22Rv1 (cell line): Measurements from ENCODE around the gene SCRN3.
"Not testable (repeated sequence)": the region's sequence is repeated elsewhere in the genome, so short reads cannot be mapped to it uniquely, and the experiment has no call there.

ENCODE experiments used
- H3K27ac ChIP-seq: fragments of 450-650 bp; 2 replicates; pipeline ENCODE4 v1.5.1; 2017
- ZFX ChIP-seq: fragments of 450-650 bp; IDR thresholded peaks from 2 replicates; pipeline ENCODE4 v1.6.1; 2017; ENCODE audit warnings: antibody characterized with exemption, borderline replicate concordance
- TF ChIP-seq, protein P1 (sequence below): fragments of 450-650 bp; IDR thresholded peaks from 2 replicates; pipeline ENCODE4 v1.5.1; 2017; ENCODE audit warnings: mild to moderate bottlenecking

SCRN3 gene

GRCh38 chr2:174364628-174365027 is 30.9 kb upstream of the SCRN3 start:
- no peak for TF ChIP-seq ZFX
- TF ChIP-seq, protein P1, sequence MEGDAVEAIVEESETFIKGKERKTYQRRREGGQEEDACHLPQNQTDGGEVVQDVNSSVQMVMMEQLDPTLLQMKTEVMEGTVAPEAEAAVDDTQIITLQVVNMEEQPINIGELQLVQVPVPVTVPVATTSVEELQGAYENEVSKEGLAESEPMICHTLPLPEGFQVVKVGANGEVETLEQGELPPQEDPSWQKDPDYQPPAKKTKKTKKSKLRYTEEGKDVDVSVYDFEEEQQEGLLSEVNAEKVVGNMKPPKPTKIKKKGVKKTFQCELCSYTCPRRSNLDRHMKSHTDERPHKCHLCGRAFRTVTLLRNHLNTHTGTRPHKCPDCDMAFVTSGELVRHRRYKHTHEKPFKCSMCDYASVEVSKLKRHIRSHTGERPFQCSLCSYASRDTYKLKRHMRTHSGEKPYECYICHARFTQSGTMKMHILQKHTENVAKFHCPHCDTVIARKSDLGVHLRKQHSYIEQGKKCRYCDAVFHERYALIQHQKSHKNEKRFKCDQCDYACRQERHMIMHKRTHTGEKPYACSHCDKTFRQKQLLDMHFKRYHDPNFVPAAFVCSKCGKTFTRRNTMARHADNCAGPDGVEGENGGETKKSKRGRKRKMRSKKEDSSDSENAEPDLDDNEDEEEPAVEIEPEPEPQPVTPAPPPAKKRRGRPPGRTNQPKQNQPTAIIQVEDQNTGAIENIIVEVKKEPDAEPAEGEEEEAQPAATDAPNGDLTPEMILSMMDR: no peak
- no peak overlapping the region for H3K27ac ChIP-seq

DNA sequence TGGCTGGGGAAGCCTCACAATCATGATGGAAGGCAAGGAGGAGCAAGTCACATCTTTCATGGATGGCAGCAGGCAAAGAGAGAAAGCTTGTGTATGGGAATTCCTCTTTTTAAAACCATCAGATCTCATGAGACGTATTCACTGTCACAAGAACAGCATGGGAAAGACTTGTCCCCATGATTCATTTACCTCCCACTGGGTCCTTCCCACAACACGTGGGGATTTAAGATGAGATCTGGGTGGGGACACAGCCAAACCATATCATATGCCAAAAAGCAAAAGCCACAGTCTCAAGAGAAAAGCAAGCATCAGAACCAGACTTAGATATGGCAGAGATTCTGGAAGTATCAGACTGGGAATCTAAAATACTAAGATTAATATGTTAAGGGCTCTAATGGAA is 30.0 kb upstream of the SCRN3 start:
- H3K27ac ChIP-seq: no peak overlapping the region
- TF ChIP-seq, protein P1: no peak
- no peak for TF ChIP-seq ZFX

GRCh38 chr2:174368691-174369090 is 26.8 kb upstream of the SCRN3 start:
- TF ChIP-seq ZFX: no peak
- TF ChIP-seq, protein P1: no peak
- H3K27ac ChIP-seq: no peak overlapping the region

DNA sequence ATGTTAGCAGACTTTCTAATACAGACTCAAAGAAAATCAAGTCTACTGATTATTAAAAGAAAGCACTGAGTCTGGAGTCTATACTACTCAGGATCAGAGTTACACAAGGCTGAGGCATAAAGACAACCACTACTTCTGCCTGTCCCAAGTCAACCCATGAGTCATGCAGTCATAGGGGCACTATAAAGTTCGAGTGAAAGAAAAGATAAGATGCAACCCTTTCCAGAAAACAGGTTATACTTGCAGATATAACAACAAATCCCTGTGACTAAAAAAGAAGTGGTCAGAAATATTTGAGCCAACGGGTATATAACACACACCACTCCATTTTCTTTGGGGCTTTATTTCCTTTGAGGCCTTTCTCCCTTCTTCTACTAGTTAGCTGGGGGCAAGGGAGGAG is 18.6 kb upstream of the SCRN3 start:
- no peak for TF ChIP-seq ZFX
- TF ChIP-seq, protein P1: no peak
- H3K27ac ChIP-seq: no peak overlapping the region

DNA sequence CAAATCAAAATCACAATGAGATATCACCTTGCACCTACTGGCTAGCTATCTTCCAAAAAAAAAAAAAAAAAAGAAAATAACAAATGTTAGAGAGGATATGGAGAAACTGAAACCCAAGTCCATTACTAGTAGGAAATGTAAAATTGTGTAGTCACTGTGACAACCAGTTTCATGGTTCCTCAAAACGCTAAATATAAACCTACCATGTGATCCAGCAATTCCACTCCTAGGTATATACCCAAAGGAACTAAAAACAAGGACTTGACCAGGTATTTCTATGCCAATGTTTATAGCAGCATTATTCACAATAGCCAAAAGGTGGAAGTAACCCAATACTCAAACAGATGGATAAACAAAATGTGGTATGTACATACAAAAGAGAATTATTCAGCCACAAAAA is 11.7 kb upstream of the SCRN3 start:
- TF ChIP-seq ZFX: no peak
- TF ChIP-seq, protein P1: no peak
- H3K27ac ChIP-seq: no peak overlapping the region

- H3K27ac ChIP-seq: no peak overlapping the region
- TF ChIP-seq ZFX: no peak
- TF ChIP-seq, protein P1: no peak
Measured at GRCh38 chr2:174385201-174385600, 10.3 kb upstream of the SCRN3 start.

- H3K27ac ChIP-seq: not testable (repeated sequence)
Measured at GRCh38 chr2:174388706-174389105, 6.8 kb upstream of the SCRN3 start.

- no peak overlapping the region for H3K27ac ChIP-seq
- TF ChIP-seq, protein P1: no peak
- no peak for TF ChIP-seq ZFX
Measured at GRCh38 chr2:174389542-174389941, 6.0 kb upstream of the SCRN3 start.

DNA sequence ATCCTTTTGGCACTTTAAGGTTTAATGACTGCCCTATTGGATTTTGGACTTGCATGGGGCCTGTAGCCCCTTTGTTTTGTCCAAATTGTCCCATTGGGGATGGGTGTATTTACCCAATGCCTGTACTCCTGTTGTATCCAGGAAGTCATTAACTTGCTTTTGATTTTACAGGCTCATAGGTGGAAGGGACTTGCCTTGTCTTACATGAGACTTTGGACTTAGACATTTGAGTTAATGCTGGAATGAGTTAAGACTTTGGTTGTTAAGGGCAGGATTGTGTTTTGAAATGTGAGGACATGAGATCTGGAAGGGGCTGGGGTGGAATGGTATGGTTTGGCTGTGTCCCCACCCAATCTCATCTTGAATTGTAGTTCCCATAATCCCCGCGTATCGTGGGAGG is 5.2 kb upstream of the SCRN3 start:
- H3K27ac ChIP-seq: not testable (repeated sequence)
